HuH-7.5 (cell line): ENCODE measurements around the gene GGA2.
"Not testable (repeated sequence)": the region's sequence is repeated elsewhere in the genome, so short reads cannot be mapped to it uniquely, and the experiment has no call there.

Source experiments
- DNase-seq: peaks from one replicate; pipeline ENCODE4 v3.0.0; 2011; ENCODE audit warnings: low spot score

The GGA2 gene

DNA sequence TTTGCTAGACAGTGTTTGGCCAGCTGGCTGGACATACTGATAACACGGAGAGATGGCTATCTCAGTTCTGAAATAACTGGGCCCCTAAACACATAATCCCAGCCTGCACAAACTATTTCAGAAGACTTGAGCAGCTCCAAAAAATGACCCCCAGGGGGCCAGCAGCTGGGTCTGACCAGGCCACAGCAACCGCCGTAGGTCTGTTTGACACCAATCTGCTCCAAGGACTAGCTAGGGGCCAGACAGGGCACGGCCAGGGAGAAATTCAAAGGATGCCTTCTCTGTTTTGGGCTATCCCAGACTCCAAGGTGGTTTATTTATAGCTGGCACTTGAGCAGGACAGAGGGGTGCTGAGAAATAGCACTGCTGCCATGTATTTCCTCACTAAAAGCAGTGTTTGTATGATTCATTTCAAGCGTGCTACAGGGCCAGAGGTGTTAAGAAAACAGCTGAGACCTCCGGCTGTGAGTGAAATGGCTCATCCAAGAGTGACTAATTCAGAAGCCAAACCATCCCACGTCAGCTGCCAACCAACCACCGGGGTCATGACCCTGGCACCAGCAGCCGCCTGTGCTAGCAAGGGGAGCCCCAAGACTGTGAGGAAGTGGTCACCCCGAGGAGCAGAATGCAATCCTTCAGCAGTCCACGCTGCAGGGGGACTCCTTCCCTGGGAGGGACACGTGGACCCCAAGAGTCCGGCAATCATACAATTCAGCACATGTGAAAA is 5.7 kb downstream of the GGA2 start:
- DNase-seq, result no peak

DNA sequence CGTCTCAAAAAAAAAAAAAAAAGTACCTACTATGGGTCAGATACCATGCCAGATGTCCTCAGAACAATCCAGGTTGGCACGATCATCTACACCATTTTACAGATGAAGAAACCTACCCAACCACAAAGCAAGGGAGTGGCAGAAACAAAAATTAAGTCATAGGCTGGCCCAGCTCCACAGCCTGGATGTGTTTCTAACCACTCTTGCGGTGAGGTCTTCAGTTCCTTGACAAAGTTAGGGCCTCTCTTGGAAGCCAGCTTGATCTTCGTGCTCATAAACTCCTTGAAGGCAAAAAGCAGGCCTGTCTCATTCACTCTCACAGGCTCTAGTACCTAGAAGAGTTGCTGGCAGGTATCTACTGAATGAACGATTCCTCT is 6.2 kb downstream of the GGA2 start:
- DNase-seq, result no peak

DNA sequence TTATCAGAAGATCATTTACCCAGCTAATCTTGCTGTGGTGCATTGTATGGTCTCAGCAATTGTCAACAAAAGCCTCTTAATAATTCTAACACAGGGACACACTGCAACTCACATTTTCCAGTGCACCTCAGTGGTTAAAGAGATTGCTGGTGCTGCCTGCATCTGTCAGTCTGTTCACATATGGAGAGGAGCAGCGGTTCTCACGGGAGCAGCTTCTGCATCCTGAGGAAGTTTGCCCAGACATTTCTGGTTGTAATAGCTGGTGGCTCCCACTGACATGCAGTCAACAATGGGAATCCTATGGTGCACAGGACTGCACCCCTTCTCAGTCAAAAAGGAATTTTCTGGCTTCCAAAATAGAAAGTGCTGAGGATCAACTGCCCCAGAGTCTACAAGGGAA is 7.8 kb downstream of the GGA2 start:
- no peak for DNase-seq

DNA sequence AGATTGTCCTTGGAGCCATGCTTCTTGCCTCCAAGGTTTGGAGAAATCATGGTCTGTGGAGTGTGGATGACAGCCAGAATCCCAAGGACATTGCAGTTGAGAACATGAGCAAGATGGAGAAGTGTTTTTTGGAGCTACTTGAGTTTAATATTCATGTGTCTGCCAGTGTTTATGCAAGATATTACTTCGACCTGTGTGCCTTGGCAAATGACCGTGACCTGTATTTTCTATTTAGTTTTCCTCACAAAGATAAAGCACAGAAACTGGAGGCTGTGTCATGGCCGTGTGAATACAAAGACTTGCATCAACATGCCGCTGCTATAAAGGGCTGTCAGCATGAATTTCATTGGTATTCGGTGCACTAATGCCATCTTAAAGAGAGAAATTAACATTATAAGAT is 9.0 kb downstream of the GGA2 start:
- no peak for DNase-seq

GRCh38 chr16:23500862-23501225 is 9.4 kb downstream of the GGA2 start:
- no peak for DNase-seq

DNA sequence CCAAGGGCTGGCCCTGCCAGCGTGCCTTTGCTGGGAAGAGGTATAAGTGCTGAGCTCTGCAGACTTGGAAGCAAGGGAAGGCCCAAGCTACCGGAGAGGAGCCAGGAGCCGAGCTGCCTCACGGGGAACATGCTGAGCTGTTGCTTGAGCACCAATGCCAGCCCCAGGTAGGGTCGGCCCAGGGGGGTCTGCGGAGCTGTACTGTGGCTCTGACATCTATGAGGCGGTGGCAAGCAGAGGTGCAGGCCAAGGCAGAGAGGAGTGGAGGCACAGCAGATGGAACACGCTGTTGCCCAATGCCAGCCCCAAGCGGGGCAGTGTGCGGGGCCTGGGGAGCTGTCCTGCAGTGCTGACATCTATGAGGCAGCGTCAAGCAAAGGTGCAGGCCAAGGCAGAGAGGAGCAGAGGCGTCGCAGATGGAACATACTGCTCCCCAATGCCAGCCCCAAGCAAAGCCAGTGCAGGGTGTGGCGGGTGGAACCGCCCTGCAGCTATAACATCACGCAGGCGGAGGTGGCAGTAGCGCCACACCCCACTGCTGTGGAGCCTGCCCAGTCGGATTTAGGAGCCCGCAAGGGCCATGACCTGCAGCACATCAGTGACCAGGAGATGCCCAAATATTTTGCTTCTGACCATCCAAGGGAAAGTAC is 10.0 kb downstream of the GGA2 start:
- DNase-seq, result no peak

GRCh38 chr16:23499801-23500200 is 10.5 kb downstream of the GGA2 start:
- DNase-seq, result no peak

- DNase-seq, result no peak
Measured at GRCh38 chr16:23498863-23499262, 11.4 kb downstream of the GGA2 start.

- no peak for DNase-seq
Measured at GRCh38 chr16:23497543-23497868, 12.8 kb downstream of the GGA2 start.

- DNase-seq, result no peak
Measured at GRCh38 chr16:23496821-23497542, 13.3 kb downstream of the GGA2 start.

- DNase-seq, result no peak
Measured at GRCh38 chr16:23495671-23496070, 14.6 kb downstream of the GGA2 start.

GRCh38 chr16:23494188-23494587 is 16.1 kb downstream of the GGA2 start:
- DNase-seq, result no peak

- no peak for DNase-seq
Measured at GRCh38 chr16:23491490-23492391, 18.6 kb downstream of the GGA2 start.

DNA sequence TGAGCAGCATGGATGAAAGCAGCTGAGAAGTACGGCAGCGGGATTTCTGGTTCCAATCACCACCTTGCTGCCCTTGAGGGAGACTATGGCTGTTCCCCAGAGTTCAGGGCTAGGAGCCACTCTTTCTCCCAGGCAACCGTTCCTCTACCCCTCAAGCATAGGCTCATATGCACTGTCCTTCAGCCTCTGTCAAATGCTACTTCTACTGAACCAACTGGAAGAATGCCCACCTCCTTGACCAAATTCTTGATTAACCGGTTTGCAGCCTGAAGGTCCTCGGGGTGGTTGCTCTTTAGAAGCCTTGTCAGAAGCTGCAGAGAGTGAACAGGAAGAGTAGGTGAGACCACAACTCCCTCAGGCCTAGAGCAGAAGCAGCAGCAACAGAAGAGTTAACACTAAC is 23.8 kb downstream of the GGA2 start:
- no peak for DNase-seq

DNA sequence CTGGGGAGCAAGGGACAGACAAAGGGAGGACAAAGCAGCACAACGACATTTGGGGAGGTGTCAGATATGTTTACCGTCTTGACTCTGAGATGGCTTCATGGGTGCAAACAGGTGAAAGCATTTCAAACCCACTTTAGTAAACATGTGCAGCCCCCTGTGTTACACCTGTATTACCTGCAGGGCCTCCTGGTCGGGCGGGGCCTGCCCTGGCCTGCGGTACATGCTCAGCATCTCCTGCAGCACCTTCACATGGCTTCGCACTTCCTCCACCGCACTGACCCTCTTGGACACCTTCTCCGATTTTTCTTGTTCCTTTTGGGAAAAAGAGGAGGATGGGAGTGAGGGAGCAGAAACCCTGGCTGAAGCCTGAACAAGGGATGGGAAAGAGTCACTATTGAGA is 24.5 kb downstream of the GGA2 start:
- no peak for DNase-seq

DNA sequence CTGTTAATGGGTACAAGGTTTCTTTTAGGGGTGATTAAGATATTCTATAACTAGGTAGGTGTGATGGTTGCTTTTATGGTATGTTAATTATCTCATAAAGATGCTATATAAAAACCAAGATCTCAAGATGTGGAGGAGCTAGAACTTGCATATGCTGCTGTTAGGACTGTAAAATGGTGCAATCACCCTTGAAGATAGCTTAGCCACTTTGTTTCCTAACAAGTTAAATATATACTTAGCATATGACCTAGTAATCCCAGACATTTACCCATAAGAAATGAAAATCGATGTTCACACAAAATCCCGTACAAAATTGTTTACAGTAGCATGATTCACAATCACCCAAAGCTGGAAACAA is 25.1 kb downstream of the GGA2 start:
- no peak for DNase-seq

- no peak for DNase-seq
Measured at GRCh38 chr16:23484510-23485256, 25.6 kb downstream of the GGA2 start.

GRCh38 chr16:23483492-23483891 is 26.8 kb downstream of the GGA2 start:
- DNase-seq, result not testable (repeated sequence)

DNA sequence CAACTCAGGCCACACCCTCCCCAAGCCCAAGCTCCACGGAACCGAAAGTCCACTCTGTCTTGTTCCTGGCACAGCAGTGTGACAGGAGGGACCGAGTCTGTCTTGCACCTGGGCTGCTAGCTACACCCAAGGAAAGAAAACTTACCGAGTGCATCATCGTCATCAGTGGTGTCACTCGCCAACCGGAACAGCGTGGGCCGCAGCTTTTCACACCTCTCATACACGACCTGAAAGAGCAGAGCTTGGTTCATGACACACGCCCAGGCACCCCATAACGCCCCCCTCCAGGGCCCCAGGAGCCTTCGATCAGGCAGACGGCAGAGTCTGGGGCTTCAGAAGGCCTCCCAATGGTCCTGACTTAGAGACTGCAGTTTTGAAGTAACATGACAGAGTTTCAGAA is 27.5 kb downstream of the GGA2 start:
- DNase-seq, result no peak

GRCh38 chr16:23480257-23480656 is 30.0 kb downstream of the GGA2 start:
- DNase-seq, result no peak

DNA sequence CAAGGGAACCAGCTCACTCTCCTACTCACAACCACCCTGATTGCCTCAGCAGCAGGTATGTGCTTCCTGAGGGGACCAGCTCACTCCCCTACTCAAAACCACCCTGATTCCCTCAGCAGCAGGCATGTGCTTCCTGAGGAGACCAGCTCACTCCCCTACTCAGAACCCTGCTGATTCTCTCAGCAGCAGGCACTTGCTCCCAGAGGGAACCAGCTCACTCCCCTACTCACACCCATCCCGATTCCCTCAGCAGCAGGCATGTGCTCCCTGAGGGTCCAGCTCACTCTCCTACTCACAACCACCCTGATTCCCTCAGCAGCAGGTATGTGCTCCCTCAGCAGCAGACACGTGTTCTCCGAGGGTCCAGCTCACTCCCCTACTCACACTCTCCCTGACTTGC is 31.2 kb downstream of the GGA2 start:
- DNase-seq, result no peak

DNA sequence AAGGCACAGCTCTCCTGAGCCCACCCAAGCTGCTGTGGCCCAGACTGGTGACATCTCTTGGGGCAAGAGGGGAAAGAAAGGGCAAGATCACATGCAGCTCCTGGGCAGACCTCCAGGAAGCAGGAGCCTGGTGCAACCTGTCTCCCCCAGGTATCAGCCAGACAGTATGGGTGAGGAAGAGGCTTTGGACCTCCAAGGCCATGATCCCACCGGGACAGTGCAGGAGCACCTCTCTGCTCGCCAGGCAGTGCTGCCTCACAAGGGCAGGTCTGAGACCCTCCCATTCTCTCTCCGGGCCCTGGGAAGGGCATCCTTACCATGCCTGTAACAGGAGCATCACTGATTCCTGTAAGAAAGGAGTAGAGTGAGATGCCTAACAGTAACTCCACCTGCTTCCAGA is 31.7 kb downstream of the GGA2 start:
- no peak for DNase-seq
